GM18526 (cell line): ENCODE measurements around the gene ZNF345.

Experiments
- POLR2A ChIP-seq: IDR thresholded peaks from 3 replicates; pipeline ENCODE4 v1.6.1; 2011; ENCODE audit not compliant: insufficient read length; ENCODE audit errors: extremely low read depth

The ZNF345 gene

GRCh38 chr19:36850559-36851442, at the start of gene ZNF345:
Gene ZNF345, plus strand, starts transcription at chr19:36850876. Its CDS starts 25,955 bp downstream, at chr19:36876831.
- TF ChIP-seq POLR2A, result peak; percentile 60

GRCh38 chr19:36805364-36805763, 45.3 kb upstream of the ZNF345 start:
- no peak for TF ChIP-seq POLR2A

GRCh38 chr19:36807029-36807428, 43.6 kb upstream of the ZNF345 start:
- TF ChIP-seq POLR2A, result no peak

- TF ChIP-seq POLR2A, result no peak
These were observed 31.5 kb upstream of the ZNF345 start for GRCh38 chr19:36819130-36819630.

- TF ChIP-seq POLR2A, result no peak
These were observed 28.9 kb upstream of the ZNF345 start for GRCh38 chr19:36821758-36822157.

- no peak for TF ChIP-seq POLR2A
These were observed 17.2 kb upstream of the ZNF345 start for GRCh38 chr19:36833430-36833829.

GRCh38 chr19:36837176-36837905, 13.3 kb upstream of the ZNF345 start:
- TF ChIP-seq POLR2A, result no peak

- TF ChIP-seq POLR2A, result peak; percentile 61
These were observed 12.5 kb upstream of the ZNF345 start, which contains the start of gene ZNF790 for GRCh38 chr19:36837906-36838783. Gene ZNF790, minus strand, starts transcription at chr19:36838387. Its CDS starts 12,768 bp downstream, at chr19:36825619.

GRCh38 chr19:36838784-36839324, 11.8 kb upstream of the ZNF345 start:
- no peak for TF ChIP-seq POLR2A

- no peak for TF ChIP-seq POLR2A
These were observed 2.7 kb upstream of the ZNF345 start for GRCh38 chr19:36847968-36848367.

- TF ChIP-seq POLR2A, result peak; percentile 66
These were observed 746 bp upstream of the ZNF345 start for GRCh38 chr19:36849701-36850558.

- no peak for TF ChIP-seq POLR2A
These were observed 1.2 kb downstream of the ZNF345 start for GRCh38 chr19:36851898-36852297.

GRCh38 chr19:36876993-36877938, 26.6 kb downstream of the ZNF345 start:
- no peak for TF ChIP-seq POLR2A

- TF ChIP-seq POLR2A, result no peak
These were observed 41.2 kb downstream of the ZNF345 start for GRCh38 chr19:36891768-36892357.
